Measurements from ENCODE around the gene VSTM2A.

VSTM2A gene

GRCh38 chr7:54559401-54559800, 17.2 kb downstream of the VSTM2A start:
- Histone ChIP-seq H3K4me1 (ENCODE audit: control insufficient read depth in 1 of 2, insufficient read depth in 2 of 2, low read length in 2 of 2) (no peaks in the 10 kb centered on the region), H2AFZ (ENCODE audit: insufficient read depth, low read length, poor library complexity) (no peak overlapping the region), H2AK5ac (ENCODE audit: low read length) (no peak overlapping the region), H4K91ac (ENCODE audit: low read depth, low read length) (no peak overlapping the region), H3K18ac (ENCODE audit: low read length) (no peak overlapping the region), H3K4me3 (ENCODE audit: low read depth, low read length) (no peak overlapping the region), H2BK12ac (ENCODE audit: low read length) (no peak overlapping the region), H3K14ac (ENCODE audit: low read length) (no peak overlapping the region), H3K23ac (ENCODE audit: low read length) (no peak overlapping the region), H3K4me2 (ENCODE audit: low read length) (no peak overlapping the region), H3K9me3 (ENCODE audit: insufficient read depth, low read depth, low read length) (no peaks in the 10 kb centered on the region), H3K9ac (ENCODE audit: low read length) (no peak overlapping the region), H3K36me3 (ENCODE audit: control insufficient read depth in 1 of 2, insufficient read depth in 2 of 2, low read length in 2 of 2) (no peaks in the 10 kb centered on the region), H3K4ac (ENCODE audit: low read depth, low read length) (no peak overlapping the region), H2BK5ac (ENCODE audit: low read depth, low read length, poor library complexity) (no peak overlapping the region), H3K27ac (ENCODE audit: low read depth, low read length) (no peak overlapping the region), H3K79me1 (ENCODE audit: low read length) (no peaks in the 10 kb centered on the region), H4K12ac (ENCODE audit: low read depth, low read length) (no peak overlapping the region), H4K8ac (ENCODE audit: low read depth, low read length) (no peak overlapping the region), H3K27me3 (ENCODE audit: insufficient read depth, low read length) (no peaks in the 10 kb centered on the region), H2BK120ac (ENCODE audit: insufficient read depth, low read length, poor library complexity) (no peak overlapping the region), H3K79me2 (ENCODE audit: control insufficient read depth, insufficient read depth, low read length, poor library complexity) (no peaks in the 10 kb centered on the region)
- DNase-seq, result peak; percentile 62 to 86
- whole genome bisulfite sequencing (ENCODE audit: extremely low coverage, insufficient coverage, insufficient read length), result no CpG with 5 or more reads among the region's 1 CpG

- Histone ChIP-seq H2BK5ac (ENCODE audit: low read depth, low read length, poor library complexity) (no peak overlapping the region), H3K27ac (ENCODE audit: low read depth, low read length) (no peak overlapping the region), H3K27me3 (ENCODE audit: insufficient read depth, low read length) (no peaks in the 10 kb centered on the region), H4K12ac (ENCODE audit: low read depth, low read length) (no peak overlapping the region), H3K36me3 (ENCODE audit: control insufficient read depth in 1 of 2, insufficient read depth in 2 of 2, low read length in 2 of 2) (no peaks in the 10 kb centered on the region), H4K91ac (ENCODE audit: low read depth, low read length) (no peak overlapping the region), H3K18ac (ENCODE audit: low read length) (no peak overlapping the region), H2BK12ac (ENCODE audit: low read length) (no peak overlapping the region), H4K8ac (ENCODE audit: low read depth, low read length) (no peak overlapping the region), H3K4me1 (ENCODE audit: control insufficient read depth in 1 of 2, insufficient read depth in 2 of 2, low read length in 2 of 2) (no peaks in the 10 kb centered on the region), H3K4me2 (ENCODE audit: low read length) (no peak overlapping the region), H3K23ac (ENCODE audit: low read length) (no peak overlapping the region), H3K79me1 (ENCODE audit: low read length) (no peaks in the 10 kb centered on the region), H3K9ac (ENCODE audit: low read length) (no peak overlapping the region), H2AFZ (ENCODE audit: insufficient read depth, low read length, poor library complexity) (no peak overlapping the region), H2BK120ac (ENCODE audit: insufficient read depth, low read length, poor library complexity) (no peak overlapping the region), H3K4ac (ENCODE audit: low read depth, low read length) (no peak overlapping the region), H3K79me2 (ENCODE audit: control insufficient read depth, insufficient read depth, low read length, poor library complexity) (no peaks in the 10 kb centered on the region), H3K14ac (ENCODE audit: low read length) (no peak overlapping the region), H3K4me3 (ENCODE audit: low read depth, low read length) (no peak overlapping the region), H3K9me3 (ENCODE audit: insufficient read depth, low read depth, low read length) (no peaks in the 10 kb centered on the region), H2AK5ac (ENCODE audit: low read length) (no peak overlapping the region)
- DNase-seq, result peak in 1 of 2 donors; percentile 31
- no CpG with 5 or more reads among the region's 2 CpGs for WGBS (ENCODE audit: extremely low coverage, insufficient coverage, insufficient read length)
These were observed 18.0 kb downstream of the VSTM2A start for GRCh38 chr7:54560198-54560597.

- no peak overlapping the region for H3K9ac ChIP-seq (ENCODE audit: low read length)
- H3K36me3 ChIP-seq (ENCODE audit: control insufficient read depth in 1 of 2, insufficient read depth in 2 of 2, low read length in 2 of 2), result no peaks in the 10 kb centered on the region
- H3K79me1 ChIP-seq (ENCODE audit: low read length), result no peaks in the 10 kb centered on the region
- H4K12ac ChIP-seq (ENCODE audit: low read depth, low read length), result no peak overlapping the region
- no peak overlapping the region for H4K8ac ChIP-seq (ENCODE audit: low read depth, low read length)
- no peak overlapping the region for H3K27ac ChIP-seq (ENCODE audit: low read depth, low read length)
- no peak overlapping the region for H3K4me3 ChIP-seq (ENCODE audit: low read depth, low read length)
- H3K4me2 ChIP-seq (ENCODE audit: low read length), result no peak overlapping the region
- DNase-seq, result peak; percentile 33 to 67
- no peak overlapping the region for H2AK5ac ChIP-seq (ENCODE audit: low read length)
- no peak overlapping the region for H2BK120ac ChIP-seq (ENCODE audit: insufficient read depth, low read length, poor library complexity)
- H3K79me2 ChIP-seq (ENCODE audit: control insufficient read depth, insufficient read depth, low read length, poor library complexity), result no peaks in the 10 kb centered on the region
- H2BK5ac ChIP-seq (ENCODE audit: low read depth, low read length, poor library complexity), result no peak overlapping the region
- no CpG with 5 or more reads among the region's 2 CpGs for WGBS (ENCODE audit: extremely low coverage, insufficient coverage, insufficient read length)
- H2AFZ ChIP-seq (ENCODE audit: insufficient read depth, low read length, poor library complexity), result no peak overlapping the region
- H3K14ac ChIP-seq (ENCODE audit: low read length), result no peak overlapping the region
- H3K4ac ChIP-seq (ENCODE audit: low read depth, low read length), result no peak overlapping the region
- H2BK12ac ChIP-seq (ENCODE audit: low read length), result no peak overlapping the region
- H3K9me3 ChIP-seq (ENCODE audit: insufficient read depth, low read depth, low read length), result no peaks in the 10 kb centered on the region
- H3K18ac ChIP-seq (ENCODE audit: low read length), result no peak overlapping the region
- H3K23ac ChIP-seq (ENCODE audit: low read length), result no peak overlapping the region
- H4K91ac ChIP-seq (ENCODE audit: low read depth, low read length), result no peak overlapping the region
- no peaks in the 10 kb centered on the region for H3K4me1 ChIP-seq (ENCODE audit: control insufficient read depth in 1 of 2, insufficient read depth in 2 of 2, low read length in 2 of 2)
- no peaks in the 10 kb centered on the region for H3K27me3 ChIP-seq (ENCODE audit: insufficient read depth, low read length)
These were observed 18.5 kb downstream of the VSTM2A start for GRCh38 chr7:54560723-54561122.

- WGBS (ENCODE audit: extremely low coverage, insufficient coverage, insufficient read length), result no CpG with 5 or more reads among the region's 5 CpGs
- no peak overlapping the region for H2BK120ac ChIP-seq (ENCODE audit: insufficient read depth, low read length, poor library complexity)
- H3K4ac ChIP-seq (ENCODE audit: low read depth, low read length), result no peak overlapping the region
- no peak overlapping the region for H2BK12ac ChIP-seq (ENCODE audit: low read length)
- no peak overlapping the region for H4K91ac ChIP-seq (ENCODE audit: low read depth, low read length)
- no peak overlapping the region for H3K18ac ChIP-seq (ENCODE audit: low read length)
- H3K79me1 ChIP-seq (ENCODE audit: low read length), result no peaks in the 10 kb centered on the region
- peak in 1 of 2 donors; percentile 50 for DNase-seq
- no peak overlapping the region for H4K8ac ChIP-seq (ENCODE audit: low read depth, low read length)
- H3K9me3 ChIP-seq (ENCODE audit: insufficient read depth, low read depth, low read length), result no peaks in the 10 kb centered on the region
- H3K79me2 ChIP-seq (ENCODE audit: control insufficient read depth, insufficient read depth, low read length, poor library complexity), result no peaks in the 10 kb centered on the region
- H3K4me2 ChIP-seq (ENCODE audit: low read length), result no peak overlapping the region
- H3K36me3 ChIP-seq (ENCODE audit: control insufficient read depth in 1 of 2, insufficient read depth in 2 of 2, low read length in 2 of 2), result no peaks in the 10 kb centered on the region
- no peak overlapping the region for H2BK5ac ChIP-seq (ENCODE audit: low read depth, low read length, poor library complexity)
- H2AK5ac ChIP-seq (ENCODE audit: low read length), result no peak overlapping the region
- H3K27ac ChIP-seq (ENCODE audit: low read depth, low read length), result no peak overlapping the region
- no peak overlapping the region for H3K9ac ChIP-seq (ENCODE audit: low read length)
- no peak overlapping the region for H3K23ac ChIP-seq (ENCODE audit: low read length)
- H3K4me3 ChIP-seq (ENCODE audit: low read depth, low read length), result no peak overlapping the region
- no peak overlapping the region for H3K14ac ChIP-seq (ENCODE audit: low read length)
- no peak overlapping the region for H2AFZ ChIP-seq (ENCODE audit: insufficient read depth, low read length, poor library complexity)
- no peak overlapping the region for H4K12ac ChIP-seq (ENCODE audit: low read depth, low read length)
- H3K4me1 ChIP-seq (ENCODE audit: control insufficient read depth in 1 of 2, insufficient read depth in 2 of 2, low read length in 2 of 2), result no peaks in the 10 kb centered on the region
- H3K27me3 ChIP-seq (ENCODE audit: insufficient read depth, low read length), result no peaks in the 10 kb centered on the region
These were observed 21.2 kb downstream of the VSTM2A start for GRCh38 chr7:54563329-54563916.
